GM12878 (cell line): ENCODE measurements around the gene IL1RAPL1. TPM values are rescaled to one million over a fixed set of nuclear protein-coding genes. Genes with fewer than 3 reads are reported as not detected.

Experiments used
- ATAC-seq: fragments of 200-7000 bp; cut with Tn5 transposase; 3 replicates; pipeline ENCODE4 v1.9.1; 2020; ENCODE audit warnings: mild to moderate bottlenecking, moderate library complexity
- BruUV-seq: library from RNA; stranded (reverse); fragments of 400-500 nt; replicated peaks from 2 replicates; lab custom pipeline; 2021; lab: Mats Ljungman, UMichigan
- CTCF ChIA-PET: fragments of 300-600 bp; sonication (Branson Sonifier 250); formaldehyde crosslinking; extraction: SDS; loops from one replicate; lab custom pipeline; 2021; ENCODE audit warnings: inconsistent platforms; lab: Yijun Ruan, JAX
- POLR2A ChIA-PET: fragments of 350-600 bp; formaldehyde crosslinking; extraction: SDS; loops from one replicate; lab custom pipeline; 2021; ENCODE audit warnings: inconsistent platforms; lab: Charles Lee
- RAD21 ChIA-PET: fragments of 300-600 bp; sonication (Branson Sonifier 250); formaldehyde crosslinking; loops from one replicate; lab custom pipeline; 2023; ENCODE audit warnings: antibody characterized with exemption; ENCODE audit not compliant: unreplicated experiment; lab: Charles Lee
- SMC1A ChIA-PET: fragments of 300-600 bp; sonication (Branson Sonifier 250); formaldehyde crosslinking; loops from one replicate; lab custom pipeline; 2023; ENCODE audit not compliant: unreplicated experiment, uncharacterized antibody; lab: Charles Lee
- DNase-seq: peaks from one replicate; pipeline ENCODE4 v3.0.0-alpha.2; 2011; ENCODE audit warnings: low read depth, low spot score
- FAIRE-seq: peaks from 3 replicates; lab custom pipeline; 2011; peaks lifted over from hg19 to GRCh38; lab: Jason Lieb, UNC
- H2AFZ ChIP-seq: 2 replicates; pipeline ENCODE4 v1.6.0; 2011; ENCODE audit warnings: low read depth, low read length, control low read depth; ENCODE audit not compliant: control insufficient read depth
- H3K27ac ChIP-seq: 2 replicates; pipeline ENCODE4 v1.5.1; 2011; ENCODE audit warnings: control low read depth; ENCODE audit not compliant: control insufficient read depth, insufficient read depth
- H3K27me3 ChIP-seq, 2 experiments: replicated peaks in 1 of 2; 2 replicates each; pipeline versions ENCODE4 v1.6.0 to v1.6.1; 2011; ENCODE audit warnings: low read length in 1 of 2; ENCODE audit not compliant: control insufficient read depth in 2 of 2, insufficient read depth in 2 of 2
- H3K36me3 ChIP-seq, 2 experiments: 2 replicates each; pipeline ENCODE4 v1.5.1; 2011; ENCODE audit warnings: low read length in 1 of 2; ENCODE audit not compliant: control insufficient read depth in 2 of 2, insufficient read depth in 2 of 2
- H3K4me1 ChIP-seq: 2 replicates; pipeline ENCODE4 v1.6.1; 2011; ENCODE audit warnings: mild to moderate bottlenecking, low read length, moderate library complexity, mixed read lengths; ENCODE audit not compliant: control insufficient read depth, insufficient read depth
- H3K4me2 ChIP-seq: 2 replicates; pipeline ENCODE4 v1.6.0; 2011; ENCODE audit warnings: control low read depth; ENCODE audit not compliant: control insufficient read depth, insufficient read depth
- H3K4me3 ChIP-seq: fragments of 200-600 bp; sonication (generic); 2 replicates; pipeline ENCODE4 v1.5.1; 2016
- H3K79me2 ChIP-seq: 2 replicates; pipeline ENCODE4 v1.6.0; 2011; ENCODE audit warnings: low read length; ENCODE audit not compliant: control insufficient read depth, insufficient read depth
- H3K9ac ChIP-seq: 2 replicates; pipeline ENCODE4 v1.8.0; 2011; ENCODE audit warnings: low read length, control low read depth, mixed read lengths; ENCODE audit not compliant: control insufficient read depth, insufficient read depth
- H3K9me3 ChIP-seq: replicated peaks from 3 replicates; pipeline ENCODE4 v1.5.1; 2011; ENCODE audit warnings: mild to moderate bottlenecking, low read length; ENCODE audit not compliant: control insufficient read depth, insufficient read depth
- H4K20me1 ChIP-seq: 2 replicates; pipeline ENCODE4 v1.6.0; 2011; ENCODE audit not compliant: control insufficient read depth, insufficient read depth
- DPF2 ChIP-seq: fragments of 450-650 bp; IDR thresholded peaks from 2 replicates; pipeline ENCODE4 v1.6.1; 2017; ENCODE audit warnings: mild to moderate bottlenecking
- FOXM1 ChIP-seq: IDR thresholded peaks from 2 replicates; pipeline ENCODE4 v1.6.1; 2012; ENCODE audit warnings: low read depth, mild to moderate bottlenecking, inconsistent platforms, low read length, moderate library complexity
- HDAC2 ChIP-seq: fragments of 200-600 bp; sonication (generic); IDR thresholded peaks from 2 replicates; pipeline ENCODE4 v1.6.1; 2017
- JUNB ChIP-seq: IDR thresholded peaks from 2 replicates; pipeline ENCODE4 v1.6.1; 2016; ENCODE audit warnings: antibody characterized with exemption, mild to moderate bottlenecking
- MTA3 ChIP-seq: IDR thresholded peaks from 2 replicates; pipeline ENCODE4 v1.6.1; 2012; ENCODE audit warnings: low read length, inconsistent platforms, borderline replicate concordance
- MXI1 ChIP-seq: fragments of 150-350 bp; IDR thresholded peaks from 2 replicates; pipeline ENCODE4 v1.6.1; 2011; ENCODE audit warnings: low read depth, mild to moderate bottlenecking, inconsistent platforms, low read length, improper control_type of control experiment
- MYB ChIP-seq: fragments of 150-350 bp; IDR thresholded peaks from 2 replicates; pipeline ENCODE4 v1.6.1; 2014; ENCODE audit warnings: mild to moderate bottlenecking, low read depth, low read length, borderline replicate concordance
- PAX5 ChIP-seq: IDR thresholded peaks from 2 replicates; pipeline ENCODE4 v1.6.1; 2011; ENCODE audit warnings: low read depth, low read length, borderline replicate concordance
- TCF3 ChIP-seq: IDR thresholded peaks from 2 replicates; pipeline ENCODE4 v1.6.1; 2012; ENCODE audit warnings: low read depth, mild to moderate bottlenecking, low read length, borderline replicate concordance; ENCODE audit not compliant: insufficient read depth
- ZNF622 ChIP-seq: fragments of 450-650 bp; IDR thresholded peaks from 2 replicates; pipeline ENCODE4 v1.6.1; 2017; ENCODE audit warnings: mild to moderate bottlenecking, inconsistent platforms
- WGBS: methylation state at CpG from one replicate; pipeline ENCODE4 v1.1.6; 2016; ENCODE audit warnings: low lambda C conversion rate; ENCODE audit not compliant: insufficient replicate concordance, insufficient coverage; ENCODE audit errors: missing lambda C conversion rate; 5-methylcytosine and 5-hydroxymethylcytosine counted together
- in situ Hi-C: fragments of 300-500 bp; cut with MboI; formaldehyde crosslinking; loops from 9 replicates; pipeline ENCODE4 v1.14.3; 2018; ENCODE audit warnings: mixed read lengths
- intact Hi-C: fragments of 100-400 bp; cut with micrococcal nuclease; formaldehyde crosslinking; loops from one replicate; pipeline ENCODE4 v1.14.2; 2022; ENCODE audit not compliant: unreplicated experiment
- polyA plus RNA-seq, 11 experiments: library from polyadenylated mRNA; depleted of rRNA in 4 of 11; unstranded in 6 of 11; stranded (reverse) in 5 of 11; fragments of >200 nt; fragmentation: Nextera tagmentation in 4 of 11; fragmentation: Illumina TruSeq in 1 of 11; extraction: Ambion mirVana in 4 of 11; extraction: Trizol in 1 of 11; gene quantifications; 1 replicate in 1 of 11; 2 replicates in 10 of 11; pipeline versions ENCODE4 v1.2.1 to v1.2.3, GENCODE V29; 2011 to 2016; ENCODE audit warnings: inconsistent platforms in 2 of 11, missing spikeins in 2 of 11, low read depth in 1 of 11
- total RNA-seq, 4 experiments: library from RNA; depleted of rRNA in 3 of 4; stranded (reverse); fragments of >200 nt in 3 of 4; fragmentation: Illumina TruSeq in 1 of 4; extraction: Trizol in 1 of 4; gene quantifications; 2 replicates each; pipeline versions ENCODE4 v1.2.1 to v1.2.3, GENCODE V29; 2013 to 2021
- TF ChIP-seq, protein P1 (sequence below): IDR thresholded peaks from 2 replicates; pipeline ENCODE4 v1.6.1; 2011; ENCODE audit warnings: mild to moderate bottlenecking, low read depth, low read length, moderate library complexity; ENCODE audit not compliant: insufficient replicate concordance
- TF ChIP-seq, protein P2 (sequence below): fragments of 450-650 bp; IDR thresholded peaks from 2 replicates; pipeline ENCODE4 v1.6.1; 2017; ENCODE audit warnings: antibody characterized with exemption, mild to moderate bottlenecking, moderate library complexity
- TF ChIP-seq, protein P3 (sequence below): fragments of 450-650 bp; conservative IDR thresholded peaks from 2 replicates; pipeline ENCODE4 v1.6.1; 2017; ENCODE audit warnings: mild to moderate bottlenecking, moderate library complexity

IL1RAPL1 gene
- total and polyA plus RNA-seq, 10 of the 15 experiments (the other 5 are each of a cell fraction or from before 2014, with no cell fraction given) = not detected

DNA sequence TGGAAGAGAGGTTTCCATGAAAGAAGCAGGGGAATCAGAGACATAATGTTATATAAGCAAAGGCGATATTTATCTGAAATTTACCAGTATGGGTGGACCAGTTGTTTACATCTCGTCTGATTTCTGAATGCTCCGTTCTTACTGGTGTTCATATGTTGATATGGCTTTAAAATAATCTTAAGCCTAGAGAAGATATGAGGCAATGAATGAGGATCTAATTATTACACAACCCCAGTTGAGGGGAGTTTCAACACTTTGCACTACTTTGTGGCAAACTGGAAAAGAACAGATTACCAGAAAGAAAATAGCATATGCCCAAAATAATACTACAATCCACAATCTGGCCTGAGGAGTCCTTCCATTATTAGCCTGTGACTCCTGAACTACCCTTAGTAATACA, 1364.8 kb downstream of the IL1RAPL1 start:
- DNase-seq (no peak), ATAC-seq (no peak), FAIRE-seq (no peak)
- no TSS peak for BruUV-seq
- H3K4me1 ChIP-seq = no peaks in the 10 kb centered on the region
- no peak overlapping the region for H3K27ac ChIP-seq
- RAD21 ChIA-PET = no interaction called here
- H2AFZ ChIP-seq = no peak overlapping the region
- intact Hi-C loops (no loop called here), in situ Hi-C loops (no loop called here)
- SMC1A ChIA-PET = no interaction called here
- H4K20me1 ChIP-seq = no peaks in the 10 kb centered on the region
- CTCF ChIA-PET = no interaction called here
- no peaks in the 10 kb centered on the region for H3K27me3 ChIP-seq
- H3K4me2 ChIP-seq = no peak overlapping the region
- no peak overlapping the region for H3K9ac ChIP-seq
- no peak for TF ChIP-seq HDAC2
- no peak for TF ChIP-seq MXI1
- TF ChIP-seq, protein P1, sequence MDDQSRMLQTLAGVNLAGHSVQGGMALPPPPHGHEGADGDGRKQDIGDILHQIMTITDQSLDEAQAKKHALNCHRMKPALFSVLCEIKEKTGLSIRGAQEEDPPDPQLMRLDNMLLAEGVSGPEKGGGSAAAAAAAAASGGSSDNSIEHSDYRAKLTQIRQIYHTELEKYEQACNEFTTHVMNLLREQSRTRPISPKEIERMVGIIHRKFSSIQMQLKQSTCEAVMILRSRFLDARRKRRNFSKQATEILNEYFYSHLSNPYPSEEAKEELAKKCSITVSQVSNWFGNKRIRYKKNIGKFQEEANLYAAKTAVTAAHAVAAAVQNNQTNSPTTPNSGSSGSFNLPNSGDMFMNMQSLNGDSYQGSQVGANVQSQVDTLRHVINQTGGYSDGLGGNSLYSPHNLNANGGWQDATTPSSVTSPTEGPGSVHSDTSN = no peak
- TF ChIP-seq, protein P2, sequence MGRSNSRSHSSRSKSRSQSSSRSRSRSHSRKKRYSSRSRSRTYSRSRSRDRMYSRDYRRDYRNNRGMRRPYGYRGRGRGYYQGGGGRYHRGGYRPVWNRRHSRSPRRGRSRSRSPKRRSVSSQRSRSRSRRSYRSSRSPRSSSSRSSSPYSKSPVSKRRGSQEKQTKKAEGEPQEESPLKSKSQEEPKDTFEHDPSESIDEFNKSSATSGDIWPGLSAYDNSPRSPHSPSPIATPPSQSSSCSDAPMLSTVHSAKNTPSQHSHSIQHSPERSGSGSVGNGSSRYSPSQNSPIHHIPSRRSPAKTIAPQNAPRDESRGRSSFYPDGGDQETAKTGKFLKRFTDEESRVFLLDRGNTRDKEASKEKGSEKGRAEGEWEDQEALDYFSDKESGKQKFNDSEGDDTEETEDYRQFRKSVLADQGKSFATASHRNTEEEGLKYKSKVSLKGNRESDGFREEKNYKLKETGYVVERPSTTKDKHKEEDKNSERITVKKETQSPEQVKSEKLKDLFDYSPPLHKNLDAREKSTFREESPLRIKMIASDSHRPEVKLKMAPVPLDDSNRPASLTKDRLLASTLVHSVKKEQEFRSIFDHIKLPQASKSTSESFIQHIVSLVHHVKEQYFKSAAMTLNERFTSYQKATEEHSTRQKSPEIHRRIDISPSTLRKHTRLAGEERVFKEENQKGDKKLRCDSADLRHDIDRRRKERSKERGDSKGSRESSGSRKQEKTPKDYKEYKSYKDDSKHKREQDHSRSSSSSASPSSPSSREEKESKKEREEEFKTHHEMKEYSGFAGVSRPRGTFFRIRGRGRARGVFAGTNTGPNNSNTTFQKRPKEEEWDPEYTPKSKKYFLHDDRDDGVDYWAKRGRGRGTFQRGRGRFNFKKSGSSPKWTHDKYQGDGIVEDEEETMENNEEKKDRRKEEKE = no peak
- no peak for TF ChIP-seq JUNB
- no peak for TF ChIP-seq PAX5
- no peak for TF ChIP-seq FOXM1
- TF ChIP-seq, protein P3, sequence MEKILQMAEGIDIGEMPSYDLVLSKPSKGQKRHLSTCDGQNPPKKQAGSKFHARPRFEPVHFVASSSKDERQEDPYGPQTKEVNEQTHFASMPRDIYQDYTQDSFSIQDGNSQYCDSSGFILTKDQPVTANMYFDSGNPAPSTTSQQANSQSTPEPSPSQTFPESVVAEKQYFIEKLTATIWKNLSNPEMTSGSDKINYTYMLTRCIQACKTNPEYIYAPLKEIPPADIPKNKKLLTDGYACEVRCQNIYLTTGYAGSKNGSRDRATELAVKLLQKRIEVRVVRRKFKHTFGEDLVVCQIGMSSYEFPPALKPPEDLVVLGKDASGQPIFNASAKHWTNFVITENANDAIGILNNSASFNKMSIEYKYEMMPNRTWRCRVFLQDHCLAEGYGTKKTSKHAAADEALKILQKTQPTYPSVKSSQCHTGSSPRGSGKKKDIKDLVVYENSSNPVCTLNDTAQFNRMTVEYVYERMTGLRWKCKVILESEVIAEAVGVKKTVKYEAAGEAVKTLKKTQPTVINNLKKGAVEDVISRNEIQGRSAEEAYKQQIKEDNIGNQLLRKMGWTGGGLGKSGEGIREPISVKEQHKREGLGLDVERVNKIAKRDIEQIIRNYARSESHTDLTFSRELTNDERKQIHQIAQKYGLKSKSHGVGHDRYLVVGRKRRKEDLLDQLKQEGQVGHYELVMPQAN = no peak
- no peak for TF ChIP-seq MTA3
- TF ChIP-seq TCF3 = no peak
- TF ChIP-seq ZNF622 = no peak
- TF ChIP-seq DPF2 = no peak
- TF ChIP-seq MYB = no peak
- H3K9me3 ChIP-seq = no peaks in the 10 kb centered on the region
- no peaks in the 10 kb centered on the region for H3K79me2 ChIP-seq
- 48% methylated on average over 3 of the region's 3 CpGs for WGBS
- H3K4me3 ChIP-seq = no peak overlapping the region
- H3K36me3 ChIP-seq = no peaks in the 10 kb centered on the region
- POLR2A ChIA-PET = no interaction called here
